ENCODE results near the gene CCT8.

DNA sequence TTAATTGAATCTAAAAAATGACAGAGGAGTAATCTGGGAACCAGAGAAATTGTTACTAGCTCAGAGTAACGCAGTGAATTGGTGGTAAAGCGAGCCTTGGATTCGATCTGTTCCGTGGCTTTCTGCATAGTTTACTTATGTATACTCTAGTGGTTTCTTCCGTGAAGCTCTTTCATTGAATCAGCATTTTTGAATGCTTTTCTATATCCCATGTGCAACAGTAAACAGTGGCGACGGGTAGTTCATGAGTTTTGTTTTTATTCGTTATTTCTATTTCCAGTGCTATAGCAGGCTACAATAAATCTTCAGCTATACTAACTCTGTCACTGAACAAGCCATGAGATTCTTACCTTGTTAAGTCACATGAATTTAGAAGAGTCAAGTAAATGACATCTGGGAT, 42.5 kb upstream of the CCT8 start:
- no peak for TF ChIP-seq SNAI2 (CRISPR knock-in tag; IDR thresholded peaks at IDR 0.05)
- no peak for TF ChIP-seq ZNF565 (CRISPR knock-in tag; conservative IDR thresholded peaks at IDR 0.05; ENCODE audit: low read depth)
- no peak for TF ChIP-seq BACH2 (CRISPR knock-in tag; IDR thresholded peaks at IDR 0.05; ENCODE audit: borderline replicate concordance)
